Measurements from ENCODE around the gene CITED1.

- TF ChIP-seq CTCF (conservative IDR thresholded peaks at IDR 0.05; ENCODE audit: low read depth, low read length), result no peak
- TF ChIP-seq POLR2A (IDR thresholded peaks at IDR 0.05; ENCODE audit: low read depth, low read length), result no peak
- TF ChIP-seq SMC3 (IDR thresholded peaks at IDR 0.05; ENCODE audit: low read depth, low read length), result no peak
- TF ChIP-seq RAD21 (IDR thresholded peaks at IDR 0.05; ENCODE audit: low read length), result no peak
- no peak for TF ChIP-seq CHD1 (IDR thresholded peaks at IDR 0.05; ENCODE audit: low read depth, low read length)
- TF ChIP-seq MXI1 (IDR thresholded peaks at IDR 0.05; ENCODE audit: borderline replicate concordance, low read depth, low read length), result no peak
- no peak for TF ChIP-seq USF2 (IDR thresholded peaks at IDR 0.05; ENCODE audit: low read depth, low read length)
- no peak for TF ChIP-seq CEBPB (IDR thresholded peaks at IDR 0.05; ENCODE audit: low read depth, low read length)
- TF ChIP-seq NFE2L2 (IDR thresholded peaks at IDR 0.05; ENCODE audit: low read depth, low read length), result no peak
- TF ChIP-seq RFX5 (IDR thresholded peaks at IDR 0.05; ENCODE audit: low read depth, low read length), result no peak
- TF ChIP-seq BHLHE40 (IDR thresholded peaks at IDR 0.05; ENCODE audit: low read depth, low read length), result no peak
- TF ChIP-seq MAFK (IDR thresholded peaks at IDR 0.05; ENCODE audit: low read depth, low read length), result no peak
- no peak for TF ChIP-seq RCOR1 (IDR thresholded peaks at IDR 0.05; ENCODE audit: insufficient replicate concordance, low read length)
Measured at GRCh38 chrX:72265263-72265662, 40.5 kb downstream of the CITED1 start.
